GM12878 (cell line): ENCODE data around the gene GRIA4.

ENCODE experiments used
- CEBPB ChIP-seq, 2 experiments: fragments of 150-350 bp in 1 of 2; IDR thresholded peaks; 2 replicates each; pipeline ENCODE4 v1.6.1; 2012 to 2014; ENCODE audit warnings: low read depth in 2 of 2, low read length in 2 of 2, borderline replicate concordance in 1 of 2, inconsistent platforms in 1 of 2
- CTCF ChIP-seq, 3 experiments: IDR thresholded peaks in 2 of 3; conservative IDR thresholded peaks in 1 of 3; 2 replicates each; pipeline ENCODE4 v1.5.1; 2011; ENCODE audit warnings: low read depth in 3 of 3, low read length in 3 of 3, mild to moderate bottlenecking in 3 of 3, control low read depth in 2 of 3, moderate library complexity in 2 of 3, inconsistent platforms in 1 of 3, mixed read lengths in 1 of 3; ENCODE audit not compliant: control insufficient read depth in 2 of 3, insufficient read depth in 1 of 3; ENCODE audit errors: extremely low read depth in 1 of 3
- KDM1A ChIP-seq: fragments of 200-600 bp; sonication (generic); IDR thresholded peaks from 2 replicates; pipeline ENCODE4 v1.6.1; 2016; ENCODE audit warnings: borderline replicate concordance
- MTA3 ChIP-seq: IDR thresholded peaks from 2 replicates; pipeline ENCODE4 v1.6.1; 2012; ENCODE audit warnings: low read length, inconsistent platforms, borderline replicate concordance
- NKRF ChIP-seq: fragments of 450-650 bp; conservative IDR thresholded peaks from 2 replicates; pipeline ENCODE4 v1.6.1; 2017; ENCODE audit warnings: mild to moderate bottlenecking, moderate library complexity
- NRF1 ChIP-seq: conservative IDR thresholded peaks from 2 replicates; pipeline ENCODE4 v1.6.1; 2011; ENCODE audit warnings: mild to moderate bottlenecking, low read depth, low read length, improper control_type of control experiment
- POLR2AphosphoS5 ChIP-seq: IDR thresholded peaks from 2 replicates; pipeline ENCODE4 v1.6.1; 2011; ENCODE audit warnings: mild to moderate bottlenecking, low read length, inconsistent platforms
- TF ChIP-seq, protein P1 (sequence below): IDR thresholded peaks from 2 replicates; pipeline ENCODE4 v1.6.1; 2012; ENCODE audit warnings: low read depth, low read length, improper control_type of control experiment

DNA sequence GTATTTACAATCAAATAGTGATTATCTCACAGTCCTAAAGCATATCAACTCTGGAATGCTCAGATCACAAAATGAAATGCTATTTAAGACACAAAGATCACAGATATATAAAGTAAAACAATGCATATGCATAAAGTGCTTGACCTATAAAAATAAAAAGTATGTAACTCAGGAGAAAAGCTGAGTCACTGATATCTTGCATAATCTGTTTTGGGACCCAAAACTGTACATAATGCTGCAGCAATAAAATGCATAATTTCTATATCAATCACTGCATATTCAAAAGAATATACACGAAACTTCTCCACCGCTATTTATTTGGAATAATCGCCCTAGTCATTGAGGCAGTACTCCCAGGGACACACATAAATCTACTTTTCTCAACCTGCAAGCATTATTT, 34.9 kb upstream of the GRIA4 start:
- TF ChIP-seq CEBPB (IDR thresholded peaks at IDR 0.05; ENCODE audit: borderline replicate concordance in 1 of 2, low read depth in 2 of 2, low read length in 2 of 2) (no peak), MTA3 (no peak), KDM1A (no peak), CTCF (IDR thresholded peaks at IDR 0.05 in 2 of 3, conservative IDR thresholded peaks at IDR 0.05 in 1 of 3; ENCODE audit: control insufficient read depth in 2 of 3, extremely low read depth in 1 of 3, insufficient read depth in 1 of 3, low read depth in 3 of 3, low read length in 3 of 3) (no peak), POLR2AphosphoS5 (no peak), NKRF (no peak), NRF1 (no peak)
- TF ChIP-seq, protein P1, sequence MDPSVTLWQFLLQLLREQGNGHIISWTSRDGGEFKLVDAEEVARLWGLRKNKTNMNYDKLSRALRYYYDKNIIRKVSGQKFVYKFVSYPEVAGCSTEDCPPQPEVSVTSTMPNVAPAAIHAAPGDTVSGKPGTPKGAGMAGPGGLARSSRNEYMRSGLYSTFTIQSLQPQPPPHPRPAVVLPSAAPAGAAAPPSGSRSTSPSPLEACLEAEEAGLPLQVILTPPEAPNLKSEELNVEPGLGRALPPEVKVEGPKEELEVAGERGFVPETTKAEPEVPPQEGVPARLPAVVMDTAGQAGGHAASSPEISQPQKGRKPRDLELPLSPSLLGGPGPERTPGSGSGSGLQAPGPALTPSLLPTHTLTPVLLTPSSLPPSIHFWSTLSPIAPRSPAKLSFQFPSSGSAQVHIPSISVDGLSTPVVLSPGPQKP = no peak
